CD4-positive, alpha-beta T cell treated with Interferon gamma for 1 hour (primary cell): ENCODE data around the gene STAT6.

Experiments used
- DNase-seq: peaks from one replicate; pipeline ENCODE4 v3.0.0-alpha.2; 2020

The STAT6 gene

DNA sequence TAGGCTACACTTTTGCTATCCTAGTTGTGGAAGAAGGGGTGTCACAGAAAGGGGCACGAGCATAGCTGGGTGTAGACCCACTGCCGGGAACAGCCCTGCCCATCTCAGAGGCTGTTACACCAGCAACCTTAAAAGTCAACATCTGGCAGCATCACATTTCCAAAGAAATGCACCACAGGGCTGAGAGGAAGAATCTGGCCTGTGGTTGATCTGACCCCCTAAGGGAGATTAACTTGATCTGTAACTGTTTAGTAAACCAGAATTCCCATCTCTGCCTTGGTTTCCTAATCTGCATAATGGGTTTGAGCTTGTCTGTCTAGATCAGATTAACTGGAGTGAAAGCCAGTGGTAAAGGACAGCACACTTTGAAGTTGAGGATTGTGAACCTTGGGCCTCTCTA lies 34.9 kb upstream of the STAT6 start:
- DNase-seq = no peak

DNA sequence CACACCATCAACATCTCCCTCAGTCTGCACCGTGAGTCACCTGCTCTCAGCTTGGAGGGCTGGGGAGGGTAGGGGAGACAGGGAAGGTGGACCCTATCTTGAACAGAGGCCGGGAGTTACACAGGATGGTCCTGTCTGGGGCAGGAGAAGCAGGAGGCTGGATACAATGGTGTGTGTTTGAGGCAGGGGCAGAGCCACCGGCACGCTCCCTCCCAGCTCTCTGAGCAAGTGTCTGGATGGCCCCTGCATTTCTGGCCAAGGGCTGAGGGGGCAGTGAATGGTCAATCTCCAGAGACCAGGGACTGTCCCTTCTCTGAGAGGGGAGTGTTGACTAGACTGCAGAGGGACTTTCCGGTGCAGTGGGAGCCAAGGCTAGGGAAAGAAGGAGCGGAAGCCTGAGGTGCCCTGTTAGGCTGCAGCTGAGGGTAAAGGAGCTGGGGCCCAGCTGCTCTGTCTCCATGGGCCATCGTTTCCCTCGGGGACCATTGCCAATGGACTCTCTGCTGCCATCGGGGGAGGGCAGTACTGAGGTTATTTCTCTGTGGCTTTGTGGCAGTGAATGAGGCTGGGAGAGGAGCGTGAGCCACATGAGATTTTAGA lies 34.4 kb upstream of the STAT6 start:
- no peak for DNase-seq

DNA sequence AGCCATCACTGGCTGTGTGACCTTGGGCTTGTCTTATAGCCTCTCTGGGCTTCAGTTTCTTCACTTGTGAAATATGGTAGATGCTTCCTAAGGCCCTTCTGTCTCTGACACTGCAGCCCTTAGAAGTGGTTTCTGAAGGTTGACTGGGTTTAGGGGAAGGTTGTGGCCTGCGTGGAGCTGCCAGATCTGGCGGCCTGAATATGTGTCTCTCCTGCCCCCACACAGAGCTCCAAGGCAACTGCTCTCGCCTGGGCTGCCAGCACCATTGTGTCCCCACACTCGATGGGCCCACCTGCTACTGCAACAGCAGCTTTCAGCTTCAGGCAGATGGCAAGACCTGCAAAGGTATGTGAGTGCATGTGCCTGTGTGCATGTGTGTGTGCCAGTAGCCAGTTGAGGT lies 32.3 kb upstream of the STAT6 start:
- no peak for DNase-seq

GRCh38 chr12:57142727-57143126 lies 31.6 kb upstream of the STAT6 start:
- DNase-seq = no peak

DNA sequence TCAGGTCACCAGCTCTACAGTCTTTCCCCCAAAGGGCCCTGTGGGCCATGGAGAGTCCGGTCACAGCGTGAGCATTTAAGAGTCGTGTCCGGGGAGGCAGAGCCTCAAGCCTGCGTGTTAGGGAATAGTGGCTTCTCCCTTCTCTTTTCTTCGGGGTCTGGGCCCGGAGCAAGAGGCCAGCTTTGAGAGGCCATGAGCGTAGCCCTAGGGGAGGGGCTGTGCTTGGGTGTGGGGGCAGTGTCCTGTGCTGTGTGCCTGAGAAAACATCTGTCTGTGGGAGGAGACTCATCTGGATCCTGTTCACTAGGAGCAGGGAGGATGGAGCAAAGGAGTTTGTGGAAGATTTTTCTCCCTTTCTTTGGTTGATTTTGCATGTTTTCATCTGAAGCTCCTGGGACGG lies 31.0 kb upstream of the STAT6 start:
- DNase-seq = no peak

DNA sequence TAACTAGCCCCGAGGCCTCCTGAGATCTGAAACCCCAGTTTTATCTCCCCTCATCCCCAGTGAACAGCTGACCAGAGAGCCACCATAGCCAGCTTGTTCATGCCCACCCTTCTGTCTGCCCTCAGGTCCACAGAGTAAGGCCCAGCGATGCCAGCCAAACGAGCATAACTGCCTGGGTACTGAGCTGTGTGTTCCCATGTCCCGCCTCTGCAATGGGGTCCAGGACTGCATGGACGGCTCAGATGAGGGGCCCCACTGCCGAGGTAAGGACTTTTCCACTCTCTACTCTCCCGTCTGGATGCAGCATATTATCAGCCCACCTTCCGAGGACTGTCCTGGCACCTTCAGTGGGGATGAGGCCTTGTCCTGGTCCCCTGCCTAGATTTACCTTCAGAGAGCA lies 30.1 kb upstream of the STAT6 start:
- no peak for DNase-seq

DNA sequence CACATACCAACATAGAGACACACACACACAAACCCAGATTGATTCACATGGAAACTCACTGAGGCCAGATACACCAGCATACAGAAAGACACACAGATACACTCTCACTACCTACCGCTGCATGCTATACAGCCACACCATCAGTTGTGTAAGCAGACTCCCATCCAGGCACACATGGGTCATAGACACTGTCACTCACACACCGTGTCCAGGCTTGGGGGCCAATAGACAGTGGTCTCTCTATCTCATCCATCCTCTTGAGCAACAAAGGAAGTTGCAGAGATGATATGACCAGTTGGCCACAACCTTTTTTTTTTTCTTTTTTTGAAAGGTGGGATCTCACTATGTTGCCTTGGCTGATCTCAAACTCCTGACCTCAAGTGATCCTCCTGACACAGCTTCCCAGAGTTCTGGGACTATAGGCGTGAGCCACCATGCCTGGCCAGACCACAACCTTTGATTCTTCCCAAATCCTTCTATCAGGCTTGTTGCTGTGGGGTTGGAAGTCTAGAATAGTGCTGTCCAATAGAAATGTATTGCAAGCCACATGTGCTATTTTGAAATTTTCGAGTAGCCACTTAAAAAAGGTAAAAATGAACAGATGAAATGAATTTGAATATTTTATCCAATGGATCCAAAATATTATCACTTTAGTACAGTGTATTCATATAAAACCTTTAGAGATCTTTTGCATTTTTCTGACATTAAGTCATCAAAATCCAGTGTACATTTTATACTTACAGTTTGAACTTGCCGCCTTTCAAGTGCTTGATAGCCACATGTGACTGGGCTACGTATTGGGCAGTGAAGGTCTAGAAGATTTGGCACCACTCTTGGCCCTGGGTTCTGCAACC lies 28.9 kb upstream of the STAT6 start:
- DNase-seq = no peak

DNA sequence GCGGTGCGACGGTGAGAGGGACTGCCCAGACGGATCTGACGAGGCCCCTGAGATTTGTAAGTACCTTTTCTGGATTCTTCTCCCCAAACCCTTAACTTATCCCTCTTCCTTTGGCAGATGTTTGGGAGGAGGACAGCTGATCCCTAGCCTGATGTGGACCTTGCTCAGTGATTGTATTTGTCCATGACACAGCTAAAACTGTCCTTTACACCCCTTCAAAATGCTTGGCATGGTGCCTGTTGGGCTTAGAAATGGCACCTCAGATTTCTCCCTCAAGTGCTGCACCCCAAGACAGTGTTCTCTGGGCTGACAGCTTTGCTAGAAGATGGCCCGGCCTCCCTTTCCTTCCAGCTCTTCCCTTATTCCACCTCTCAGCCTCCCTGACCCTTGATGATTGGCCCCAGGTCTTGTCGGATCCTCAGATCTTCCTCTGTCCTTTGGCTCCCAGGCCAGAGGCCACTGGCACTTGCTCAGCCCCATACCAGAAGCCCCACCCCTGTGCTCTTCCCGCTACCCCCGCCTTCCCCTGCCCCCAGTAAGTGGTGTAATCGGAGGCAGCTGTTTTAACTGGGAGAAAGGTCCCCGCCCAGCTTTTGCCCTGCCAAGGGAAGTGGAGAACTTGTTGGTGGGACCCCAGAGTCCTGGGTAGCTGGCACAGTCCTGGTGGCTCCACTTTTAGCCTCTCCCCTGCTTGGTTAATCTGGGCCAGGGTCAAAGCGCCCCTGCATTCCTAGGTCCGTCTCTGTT lies 27.5 kb upstream of the STAT6 start:
- DNase-seq = peak; percentile 27

DNA sequence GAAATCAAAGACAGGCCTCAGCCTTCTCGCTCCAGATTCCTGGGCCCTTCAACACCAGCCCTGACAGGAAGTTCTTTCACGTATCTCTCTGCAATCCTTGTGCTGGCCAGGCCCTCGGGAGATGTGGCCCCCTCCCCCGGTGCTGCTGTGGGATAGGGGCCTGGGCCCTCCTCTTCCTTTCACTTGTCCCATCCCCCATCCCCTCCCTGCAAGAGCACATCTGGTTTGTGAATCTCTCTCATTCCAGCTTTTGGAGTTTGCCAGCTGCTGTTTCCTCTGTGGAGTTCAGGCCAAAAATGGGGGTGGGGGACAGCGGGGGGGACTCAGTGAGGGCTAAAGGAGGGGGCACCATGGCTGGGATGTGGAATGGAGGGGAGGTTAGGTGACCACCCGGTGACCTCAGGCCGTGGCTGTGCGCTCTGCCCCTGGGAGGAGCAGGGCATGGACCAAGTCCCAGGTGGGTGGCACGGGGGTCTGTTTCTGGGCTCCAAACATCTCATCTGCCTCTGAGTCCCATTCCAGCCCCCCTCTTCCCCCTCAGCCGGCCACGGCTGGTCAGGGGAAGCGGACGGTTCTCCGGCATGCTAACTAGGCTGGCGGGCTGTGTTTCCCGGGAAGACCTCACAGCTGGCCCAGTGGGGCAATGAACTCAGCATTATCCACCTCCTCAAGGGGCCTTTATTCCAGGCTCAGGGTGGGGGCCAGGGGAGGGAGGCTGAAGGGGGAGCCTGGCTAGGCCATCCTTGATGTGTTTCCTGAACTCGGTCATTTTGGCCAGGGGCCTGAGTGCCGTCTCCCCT lies 24.6 kb upstream of the STAT6 start:
- no peak for DNase-seq

GRCh38 chr12:57134949-57135348 lies 23.8 kb upstream of the STAT6 start:
- no peak for DNase-seq

DNA sequence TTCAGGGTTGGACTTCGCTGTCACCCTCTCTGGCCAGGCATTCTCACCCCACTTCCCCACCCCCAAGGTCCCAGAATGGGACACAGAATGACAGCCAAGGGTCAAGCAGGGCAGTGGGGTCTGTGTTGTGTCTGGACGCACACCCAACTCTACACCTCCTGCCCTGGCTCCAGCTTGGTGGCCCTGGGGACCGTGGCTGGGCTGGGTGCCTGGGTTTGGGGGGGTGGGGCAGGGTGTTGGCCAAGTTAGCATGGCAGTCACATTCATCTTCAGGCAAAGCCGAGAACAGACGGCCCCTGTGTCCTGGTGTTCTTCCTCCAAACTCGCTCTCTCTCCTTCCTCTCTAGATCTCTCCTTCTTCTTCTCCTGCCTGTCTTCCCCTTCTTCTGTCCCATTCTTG lies 22.8 kb upstream of the STAT6 start:
- no peak for DNase-seq

DNA sequence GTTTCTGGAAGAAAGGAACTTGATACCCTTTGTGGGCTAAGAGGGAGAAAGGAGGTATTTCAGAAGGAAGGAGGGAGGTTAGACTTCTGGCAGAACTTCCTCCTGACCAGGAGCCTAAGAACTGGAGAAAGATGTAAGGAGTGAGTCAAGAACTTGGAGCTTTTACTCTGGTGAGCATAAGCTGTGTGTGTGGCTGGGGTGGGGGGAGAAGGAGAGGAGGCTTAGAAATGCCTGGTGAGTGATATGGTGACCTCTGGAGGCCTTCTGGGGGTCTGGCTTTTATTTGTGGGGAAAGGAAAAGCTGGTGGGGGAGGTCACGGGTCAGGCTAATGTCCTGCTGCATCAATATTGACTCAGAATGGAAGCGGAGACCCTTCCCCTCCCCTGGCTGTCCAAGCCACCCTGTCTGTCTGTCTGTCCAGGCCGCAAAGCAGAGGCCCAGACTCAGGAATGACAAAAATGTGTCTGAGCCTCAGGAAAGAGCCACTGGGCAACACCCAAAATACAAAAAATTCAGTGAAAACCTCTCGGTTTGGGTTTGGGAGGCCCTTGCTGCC lies 21.9 kb upstream of the STAT6 start:
- no peak for DNase-seq

DNA sequence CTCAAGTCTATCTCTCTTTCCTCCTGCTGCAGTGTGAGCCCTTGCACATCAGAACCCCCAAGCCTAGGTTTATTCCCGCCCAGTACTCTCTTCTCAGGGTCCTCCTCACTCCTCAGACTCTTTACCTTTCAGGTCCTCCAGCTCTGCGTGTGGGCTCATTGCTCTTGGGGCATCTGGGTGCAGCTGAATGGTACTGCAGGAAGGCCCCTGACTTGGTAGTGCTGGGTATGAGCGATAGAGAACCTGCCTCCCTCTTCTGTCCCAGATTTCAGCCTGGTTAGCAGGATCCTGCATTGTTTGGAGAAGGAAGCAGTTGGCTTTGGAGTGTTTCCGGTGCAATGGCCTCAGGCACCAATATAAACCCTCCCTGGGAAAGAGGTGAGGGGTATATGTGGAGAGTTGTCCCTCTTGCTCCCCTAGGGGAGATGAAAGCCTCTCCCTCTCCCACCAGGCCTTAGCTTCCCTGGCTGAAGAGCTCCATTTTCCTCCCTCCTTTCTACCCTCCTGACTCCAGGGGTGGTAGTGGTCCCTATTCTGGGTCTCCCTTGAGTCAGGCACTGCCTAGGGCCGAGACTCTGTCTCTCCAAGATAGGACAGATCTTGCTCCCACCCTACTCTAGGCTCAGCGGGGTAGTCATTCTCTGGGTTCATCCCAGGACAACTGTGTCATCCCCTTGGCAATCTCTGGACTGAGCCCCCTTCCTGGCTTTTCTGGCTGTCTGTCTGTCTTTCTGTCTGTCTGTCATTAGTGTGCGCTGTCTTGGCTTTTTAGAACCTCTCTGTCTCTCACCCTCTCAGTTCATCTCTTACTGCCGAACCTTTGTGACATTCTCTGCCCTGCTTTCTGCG lies 21.0 kb upstream of the STAT6 start:
- DNase-seq = no peak

DNA sequence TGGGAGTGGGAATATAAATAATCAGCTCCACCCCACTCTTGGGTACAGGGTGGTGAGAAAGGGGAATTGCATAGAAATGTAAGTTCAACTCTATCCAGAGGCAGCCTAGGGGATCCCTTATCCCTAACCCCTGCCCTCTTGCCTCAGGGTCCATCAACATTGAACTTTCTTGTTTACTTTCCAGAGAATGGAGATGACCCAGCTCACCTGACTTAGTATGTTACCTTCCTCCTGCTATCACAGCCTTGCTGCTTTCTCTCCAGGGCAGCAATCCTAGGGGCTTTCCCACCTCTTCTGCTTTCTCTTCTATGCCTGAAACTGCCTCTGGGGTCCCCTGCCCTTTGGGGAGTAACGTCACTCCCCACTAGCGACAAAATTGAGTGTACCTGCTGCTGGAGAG lies 19.8 kb upstream of the STAT6 start:
- no peak for DNase-seq

DNA sequence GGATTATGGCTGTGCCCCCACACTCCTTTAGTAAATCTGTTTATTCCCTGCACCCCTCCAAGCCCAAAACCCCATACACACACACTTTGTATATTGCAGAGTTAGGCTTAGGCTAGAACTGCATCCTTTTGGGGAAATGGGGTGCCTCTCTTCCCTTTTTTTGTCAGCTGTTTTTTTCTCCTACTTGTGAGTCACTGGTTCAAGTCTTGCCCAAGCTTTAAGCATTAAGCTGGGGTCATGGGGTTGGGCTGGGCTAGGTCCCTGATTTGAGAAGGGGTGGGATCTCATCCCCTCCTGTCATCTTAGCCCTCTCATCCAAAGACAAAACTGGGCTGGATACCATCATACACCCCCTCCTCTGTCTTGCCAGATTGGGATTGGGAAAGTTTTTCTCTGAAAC lies 18.7 kb upstream of the STAT6 start:
- DNase-seq = peak; percentile 14

DNA sequence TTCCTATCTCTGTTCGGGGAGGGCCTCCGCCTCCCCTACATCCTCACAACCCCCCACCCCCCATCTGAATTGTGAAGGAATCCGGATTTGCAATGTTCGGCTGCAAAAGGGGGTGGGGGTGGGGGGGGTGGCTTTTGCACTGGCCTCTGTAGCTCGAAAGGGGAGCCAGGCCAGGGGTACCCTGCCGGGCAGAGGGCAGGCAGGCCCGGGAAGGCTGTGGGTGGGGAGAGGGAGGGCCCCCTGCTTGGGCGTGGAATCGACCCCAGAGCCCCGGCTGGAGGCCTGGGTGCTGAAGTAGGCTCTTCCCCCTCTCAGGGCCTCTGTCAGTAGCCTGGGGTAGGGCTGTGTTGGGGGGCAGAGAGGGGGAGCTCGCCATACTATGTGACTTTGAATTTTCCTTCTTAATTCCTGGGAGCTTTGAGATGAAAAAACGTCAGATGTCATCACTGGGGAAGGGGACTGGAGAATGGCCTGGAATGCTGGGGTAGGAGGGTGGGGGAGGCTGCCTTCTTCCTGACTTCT lies 18.2 kb upstream of the STAT6 start:
- no peak for DNase-seq

DNA sequence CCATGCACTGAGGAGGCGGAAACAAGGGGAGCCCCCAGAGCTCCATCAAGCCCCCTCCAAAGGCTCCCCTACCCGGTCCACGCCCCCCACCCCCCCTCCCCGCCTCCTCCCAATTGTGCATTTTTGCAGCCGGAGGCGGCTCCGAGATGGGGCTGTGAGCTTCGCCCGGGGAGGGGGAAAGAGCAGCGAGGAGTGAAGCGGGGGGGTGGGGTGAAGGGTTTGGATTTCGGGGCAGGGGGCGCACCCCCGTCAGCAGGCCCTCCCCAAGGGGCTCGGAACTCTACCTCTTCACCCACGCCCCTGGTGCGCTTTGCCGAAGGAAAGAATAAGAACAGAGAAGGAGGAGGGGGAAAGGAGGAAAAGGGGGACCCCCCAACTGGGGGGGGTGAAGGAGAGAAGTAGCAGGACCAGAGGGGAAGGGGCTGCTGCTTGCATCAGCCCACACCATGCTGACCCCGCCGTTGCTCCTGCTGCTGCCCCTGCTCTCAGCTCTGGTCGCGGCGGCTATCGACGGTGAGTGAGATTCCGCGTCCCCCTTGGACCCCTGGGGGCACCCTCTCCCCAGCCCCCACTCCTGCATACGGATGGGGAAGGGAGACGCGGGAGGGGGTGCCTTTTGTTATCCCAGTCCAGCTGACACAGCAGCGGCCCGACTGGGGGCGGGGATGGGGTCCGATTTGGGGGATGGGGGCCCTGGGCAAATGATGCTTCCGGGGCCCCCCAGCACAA lies 17.5 kb upstream of the STAT6 start:
- DNase-seq = no peak

GRCh38 chr12:57127726-57128518 lies 16.8 kb upstream of the STAT6 start, which contains the start of gene LRP1:
Gene LRP1 (plus strand): TSS chr12:57128483. CDS start chr12:57128965, 482 bp downstream.
- peak; percentile 76 for DNase-seq

DNA sequence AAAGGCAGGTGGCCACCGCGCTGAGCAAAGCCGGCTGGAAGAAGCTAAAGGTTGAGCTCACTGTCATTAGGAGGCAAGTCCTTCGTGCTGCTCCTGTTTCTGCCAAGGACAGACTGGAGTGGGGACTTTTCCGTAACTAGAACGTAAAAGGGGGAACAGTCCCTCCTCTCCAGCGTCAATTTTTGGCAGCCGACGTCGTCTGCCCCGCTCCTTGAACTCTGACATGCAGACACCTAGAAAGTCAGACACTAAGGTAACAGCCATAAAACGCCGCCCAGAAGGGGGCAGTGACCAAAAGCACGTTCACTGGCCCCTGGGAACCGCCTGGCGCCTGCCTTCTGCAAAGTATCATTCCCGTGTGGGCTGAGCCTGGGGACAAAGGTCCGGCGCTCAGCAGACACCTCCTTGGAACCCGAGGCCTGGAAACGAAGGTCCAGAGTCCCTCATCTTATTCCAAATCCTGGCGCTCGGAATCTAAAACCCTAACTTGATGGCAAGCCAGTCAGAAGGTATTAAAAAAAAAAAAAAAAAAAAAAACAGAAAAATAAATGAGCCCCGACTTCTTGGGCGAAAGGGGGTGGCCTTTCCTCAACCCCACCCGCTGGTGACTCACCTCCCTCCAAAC lies 16.1 kb upstream of the STAT6 start:
- peak; percentile 63 for DNase-seq
